Ascending aorta (tissue), 2 donors: ENCODE data around the gene RABL6. TPM values are rescaled to one million over a fixed set of nuclear protein-coding genes. Genes with fewer than 3 reads are reported as not detected.
"Not testable (repeated sequence)": the region's sequence is repeated elsewhere in the genome, so short reads cannot be mapped to it uniquely, and the experiment has no call there.

ENCODE experiments used
- DNase-seq, 2 donors: peaks; one replicate each; pipeline ENCODE4 v3.0.0-alpha.2; 2019; ENCODE audit warnings: low spot score in 2 of 2
- H3K27ac ChIP-seq, 2 donors: fragments of 200-600 bp; sonication (generic); one replicate each; pipeline ENCODE4 v1.5.1; 2016 to 2017; ENCODE audit warnings: mild to moderate bottlenecking in 1 of 2
- H3K27me3 ChIP-seq: fragments of 200-600 bp; sonication (generic); one replicate; pipeline ENCODE4 v1.5.1; 2017
- H3K36me3 ChIP-seq, 2 donors: fragments of 200-600 bp; sonication (generic); one replicate each; pipeline ENCODE4 v1.5.1; 2016
- H3K4me1 ChIP-seq, 2 donors: fragments of 200-600 bp; sonication (generic); one replicate each; pipeline ENCODE4 v1.5.1; 2016 to 2017; ENCODE audit warnings: mild to moderate bottlenecking in 1 of 2
- H3K4me3 ChIP-seq, 2 donors: fragments of 200-600 bp; sonication (generic); one replicate each; pipeline ENCODE4 v1.5.1; 2016 to 2017; ENCODE audit warnings: mild to moderate bottlenecking in 1 of 2
- H3K9me3 ChIP-seq, 2 donors: fragments of 200-600 bp; sonication (generic); one replicate each; pipeline ENCODE4 v1.5.1; 2016
- intact Hi-C: fragments of 100-400 bp; cut with DNase I; formaldehyde crosslinking; loops from one replicate; pipeline ENCODE4 v1.15.1; 2023
- total RNA-seq: library from RNA; depleted of rRNA; stranded (reverse); fragments of >200 nt; gene quantifications from one replicate; pipeline ENCODE4 v1.1.0, GENCODE V29; 2016
- TF ChIP-seq, protein P1 (sequence below), 3 experiments: fragments of 200-600 bp in 2 of 3; fragments of 450-650 bp in 1 of 3; sonication (generic) in 2 of 3; IDR thresholded peaks; one replicate each; pipeline ENCODE4 v1.5.1; 2016 to 2019; ENCODE audit warnings: antibody characterized with exemption in 3 of 3, mild to moderate bottlenecking in 1 of 3, moderate library complexity in 1 of 3

RABL6 gene
- total RNA-seq, 1 donor from 2014 or later: 70.9 TPM

DNA sequence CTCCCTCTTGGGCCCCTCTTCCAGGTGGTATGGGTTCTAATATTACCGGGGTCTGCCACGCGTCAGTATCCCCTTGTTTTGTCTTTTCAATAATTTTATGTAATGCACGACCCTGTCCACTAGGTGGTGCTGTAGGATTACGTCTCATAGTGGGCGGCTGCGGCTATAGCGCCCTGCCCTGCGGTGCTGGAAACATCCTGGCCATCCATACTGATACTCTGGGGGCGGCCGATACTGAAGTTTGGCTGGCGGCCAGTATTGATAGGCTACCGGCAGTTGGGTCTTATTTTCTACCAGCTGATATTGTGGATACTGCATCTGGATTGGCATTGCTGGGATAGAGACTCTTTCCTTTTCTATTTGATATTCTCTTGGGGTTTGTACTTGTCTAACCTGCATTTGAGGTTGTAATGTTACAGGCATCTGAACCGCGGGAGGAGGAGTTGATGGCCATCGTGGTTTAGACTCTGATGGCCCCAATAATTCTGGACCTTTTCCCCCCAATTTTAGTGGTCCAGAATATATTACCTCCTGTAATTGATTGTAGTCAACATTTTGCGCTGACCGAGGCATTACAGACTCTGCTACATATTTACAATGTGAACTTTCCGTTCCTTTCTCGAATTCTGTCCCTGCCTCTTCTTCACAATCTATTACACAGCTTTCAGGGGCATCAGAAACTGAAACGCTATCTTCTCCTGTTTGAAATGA lies 19.9 kb upstream of the RABL6 start:
- intact Hi-C loops: loop anchor here (1.0 kb wide), 1 partner anchor 247 kb away; no protein-coding TSS in a partner anchor
- H3K27me3 ChIP-seq: no peaks in the 10 kb centered on the region
- H3K36me3 ChIP-seq: no peaks in the 10 kb centered on the region
- DNase-seq: peak in 1 of 2 donors; percentile 81
- TF ChIP-seq, protein P1, sequence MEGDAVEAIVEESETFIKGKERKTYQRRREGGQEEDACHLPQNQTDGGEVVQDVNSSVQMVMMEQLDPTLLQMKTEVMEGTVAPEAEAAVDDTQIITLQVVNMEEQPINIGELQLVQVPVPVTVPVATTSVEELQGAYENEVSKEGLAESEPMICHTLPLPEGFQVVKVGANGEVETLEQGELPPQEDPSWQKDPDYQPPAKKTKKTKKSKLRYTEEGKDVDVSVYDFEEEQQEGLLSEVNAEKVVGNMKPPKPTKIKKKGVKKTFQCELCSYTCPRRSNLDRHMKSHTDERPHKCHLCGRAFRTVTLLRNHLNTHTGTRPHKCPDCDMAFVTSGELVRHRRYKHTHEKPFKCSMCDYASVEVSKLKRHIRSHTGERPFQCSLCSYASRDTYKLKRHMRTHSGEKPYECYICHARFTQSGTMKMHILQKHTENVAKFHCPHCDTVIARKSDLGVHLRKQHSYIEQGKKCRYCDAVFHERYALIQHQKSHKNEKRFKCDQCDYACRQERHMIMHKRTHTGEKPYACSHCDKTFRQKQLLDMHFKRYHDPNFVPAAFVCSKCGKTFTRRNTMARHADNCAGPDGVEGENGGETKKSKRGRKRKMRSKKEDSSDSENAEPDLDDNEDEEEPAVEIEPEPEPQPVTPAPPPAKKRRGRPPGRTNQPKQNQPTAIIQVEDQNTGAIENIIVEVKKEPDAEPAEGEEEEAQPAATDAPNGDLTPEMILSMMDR (IDR thresholded peaks at IDR 0.05): peak; percentile 75 to 84 (median 82)
- no peak overlapping the region for H3K4me3 ChIP-seq
- H3K9me3 ChIP-seq: no peaks in the 10 kb centered on the region
- H3K4me1 ChIP-seq: peaks cover 0 to 14% of the 10 kb centered on the region in 2 donors
- no peak overlapping the region for H3K27ac ChIP-seq

DNA sequence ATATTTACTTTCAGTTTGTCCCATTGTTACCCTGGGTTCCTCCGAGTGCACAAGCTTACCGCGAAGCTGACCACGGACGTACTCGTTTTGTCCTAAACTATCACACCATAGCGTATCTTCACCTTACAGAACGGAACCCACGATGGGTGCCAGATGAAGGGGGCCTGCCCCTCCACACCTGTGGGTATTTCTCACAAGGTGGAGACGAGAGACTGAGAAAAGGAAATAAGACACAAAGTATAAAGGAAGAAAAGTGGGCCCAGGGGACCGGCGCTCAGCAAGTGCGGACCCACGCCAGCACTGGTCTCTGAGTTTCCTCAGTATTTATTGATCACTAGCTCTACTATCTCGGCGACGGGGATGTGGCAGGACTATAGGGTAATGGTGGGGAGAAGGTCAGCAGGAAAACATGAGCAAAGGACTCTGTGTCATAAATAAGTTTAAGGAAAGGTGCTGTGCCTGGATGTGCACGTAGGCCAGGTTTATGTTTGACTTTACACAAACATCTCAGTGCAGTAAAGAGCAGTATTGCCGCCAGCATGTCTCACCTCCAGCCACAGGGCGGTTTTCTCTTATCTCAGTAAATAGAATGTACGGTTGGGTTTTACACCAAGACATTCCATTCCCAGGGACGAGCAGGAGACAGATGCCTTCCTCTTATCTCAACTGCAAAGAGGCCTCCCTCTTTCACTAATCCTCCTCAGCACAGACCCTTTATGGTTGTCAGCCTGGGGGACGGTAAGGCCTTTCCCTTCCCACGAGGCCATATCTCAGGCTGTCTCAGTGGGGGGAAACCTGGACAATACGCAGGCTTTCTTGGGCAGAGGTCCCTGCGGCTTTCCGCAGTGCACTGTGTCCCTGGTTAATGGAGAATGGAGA lies 18.9 kb upstream of the RABL6 start:
- H3K27ac ChIP-seq, DNase-seq, intact Hi-C loops: not testable (repeated sequence)

DNA sequence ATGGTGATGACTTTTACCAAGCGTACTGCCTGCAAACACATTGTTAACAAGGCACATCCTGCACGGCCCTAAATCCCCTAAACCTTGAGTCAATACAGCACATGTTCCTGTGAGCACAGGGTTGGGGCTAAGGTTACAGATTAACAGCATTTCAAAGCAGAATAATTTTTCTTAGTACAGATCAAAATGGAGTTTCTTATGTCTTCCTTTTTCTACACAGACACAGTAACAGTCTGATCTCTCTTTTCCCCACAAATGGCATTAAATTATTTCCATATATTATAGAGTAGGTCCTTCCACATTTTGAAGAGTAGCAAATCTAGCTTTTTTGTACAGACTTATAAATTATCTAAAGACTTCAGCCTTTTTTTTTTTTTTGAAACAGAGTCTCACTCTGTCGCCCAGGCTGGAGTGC lies 18.2 kb upstream of the RABL6 start:
- Histone ChIP-seq H3K27ac (no peak overlapping the region), H3K9me3 (no peaks in the 10 kb centered on the region), H3K36me3 (no peaks in the 10 kb centered on the region), H3K4me1 (peaks cover 0 to 14% of the 10 kb centered on the region in 2 donors), H3K4me3 (no peak overlapping the region), H3K27me3 (no peaks in the 10 kb centered on the region)
- DNase-seq: no peak
- TF ChIP-seq, protein P1 (IDR thresholded peaks at IDR 0.05): no peak
- intact Hi-C loops: no loop called here

More for the DNA sequence above, 18.9 kb upstream of the RABL6 start:
- H3K36me3 ChIP-seq, H3K4me3 ChIP-seq, H3K27me3 ChIP-seq, H3K9me3 ChIP-seq: not testable (repeated sequence)
- H3K4me1 ChIP-seq: peaks cover 0 to 14% of the 10 kb centered on the region in 2 donors

DNA sequence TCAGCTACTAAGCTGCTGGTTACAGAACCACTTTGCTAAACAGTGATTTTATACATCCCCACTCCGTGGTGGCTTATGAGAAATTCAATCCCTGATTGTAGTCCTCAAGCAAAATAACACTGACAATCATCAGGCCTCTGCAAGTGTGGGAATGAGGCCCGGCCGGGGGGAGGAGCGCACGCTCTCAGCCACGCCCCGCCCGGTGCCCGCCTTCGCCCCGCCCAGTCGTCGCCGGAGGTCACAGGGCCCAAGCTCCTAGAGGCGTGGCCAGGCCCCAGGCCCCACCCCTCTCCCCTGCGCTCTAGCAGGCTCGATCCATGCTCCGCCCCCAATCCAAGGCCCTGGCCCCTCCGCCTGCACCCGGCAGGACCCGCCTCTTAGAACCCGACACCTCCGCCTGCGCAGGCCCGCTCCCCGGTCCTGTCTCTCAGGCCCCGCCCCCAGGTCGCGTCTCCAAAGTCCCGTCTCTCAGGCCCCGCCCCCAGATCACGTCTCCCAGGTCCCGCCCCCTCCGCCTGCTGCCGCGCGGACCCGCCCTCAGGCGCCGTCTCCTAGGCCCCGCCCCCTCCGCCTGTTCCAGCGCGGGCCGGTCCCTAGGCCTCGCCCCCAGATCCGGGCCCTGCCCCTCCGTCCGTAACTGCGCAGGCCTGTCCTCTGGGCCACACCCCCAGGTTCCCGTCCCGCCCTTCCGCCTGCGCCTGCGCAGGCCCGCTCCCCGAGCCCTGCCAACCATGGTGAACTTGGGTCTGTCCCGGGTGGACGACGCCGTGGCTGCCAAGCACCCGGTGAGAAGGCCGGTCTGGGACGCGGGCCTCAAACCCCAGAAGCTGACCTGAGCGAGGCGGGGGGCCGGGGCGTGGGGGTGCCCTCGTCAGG lies 16.9 kb upstream of the RABL6 start, which contains the start of gene TMEM141:
Gene TMEM141, plus strand, starts transcription at position 705 of the 876 bp plus-strand sequence. Its CDS starts 27 bp downstream, at position 732.
- H3K4me1 ChIP-seq: peaks cover 0 to 14% of the 10 kb centered on the region in 2 donors
- no peaks in the 10 kb centered on the region for H3K36me3 ChIP-seq
- TF ChIP-seq, protein P1 (IDR thresholded peaks at IDR 0.05): no peak
- intact Hi-C loops: loop anchor here (1.0 to 10.0 kb wide), 10 partner anchors 16 to 434 kb away; partner anchors contain the start of genes ABCA2, CYSRT1, MAN1B1 and PAXX
- H3K9me3 ChIP-seq: no peaks in the 10 kb centered on the region
- H3K4me3 ChIP-seq: peak within 1 kb of the TSS; percentile 73
- DNase-seq: peak; percentile 99 to 100
- peak within 1 kb of the TSS; percentile 86 to 88 for H3K27ac ChIP-seq
- no peaks in the 10 kb centered on the region for H3K27me3 ChIP-seq

DNA sequence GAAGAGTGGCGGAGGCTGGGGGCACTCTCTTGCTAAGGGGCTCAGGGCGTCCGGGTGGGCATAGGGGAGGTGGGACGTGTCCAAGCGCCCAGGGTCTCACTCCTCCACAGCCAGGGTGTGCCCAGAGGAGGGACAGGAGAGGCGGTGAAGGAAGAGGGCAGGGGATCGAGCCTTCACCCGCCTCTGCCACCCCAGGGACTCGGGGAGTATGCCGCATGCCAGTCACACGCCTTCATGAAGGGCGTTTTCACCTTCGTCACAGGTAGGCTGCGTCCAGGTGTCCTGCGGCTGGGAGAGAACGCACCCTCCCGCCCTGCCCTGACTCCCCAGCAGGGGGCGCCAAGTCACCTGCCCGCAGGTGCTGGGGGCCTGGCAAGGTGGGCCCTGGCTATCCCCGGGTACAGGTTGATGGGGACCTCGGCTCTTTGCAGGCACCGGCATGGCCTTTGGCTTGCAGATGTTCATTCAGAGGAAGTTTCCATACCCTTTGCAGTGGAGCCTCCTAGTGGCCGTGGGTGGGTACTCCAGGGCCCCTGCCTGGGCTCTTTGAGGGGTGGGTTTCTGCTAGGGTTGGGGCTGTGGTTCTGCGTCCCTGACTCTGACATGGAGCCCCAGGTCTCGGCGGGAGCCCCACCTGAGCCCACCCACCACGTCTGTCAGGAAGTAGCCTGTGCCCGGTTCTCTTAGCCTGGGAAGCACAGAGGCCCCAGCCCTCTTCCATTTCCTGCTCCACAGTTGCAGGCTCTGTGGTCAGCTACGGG lies 16.1 kb upstream of the RABL6 start:
- intact Hi-C loops: loop anchor here (1.0 to 10.0 kb wide), 10 partner anchors 16 to 433 kb away; partner anchors contain the start of genes ABCA2, CYSRT1, MAN1B1 and PAXX
- Histone ChIP-seq H3K27ac (peak overlapping the region; percentile 86 to 88), H3K4me3 (peak overlapping the region; percentile 73), H3K4me1 (peaks cover 0 to 14% of the 10 kb centered on the region in 2 donors), H3K36me3 (no peaks in the 10 kb centered on the region), H3K9me3 (no peaks in the 10 kb centered on the region), H3K27me3 (no peaks in the 10 kb centered on the region)
- TF ChIP-seq, protein P1 (IDR thresholded peaks at IDR 0.05): peak; percentile 61 to 87 (median 84)
- DNase-seq: peak; percentile 18 to 75
